Lower leg skin (tissue), 4 donors: ENCODE results near the gene MIDN. TPM values are rescaled to one million over a fixed set of nuclear protein-coding genes. Genes with fewer than 3 reads are reported as not detected.

ENCODE experiments used
- DNase-seq, 2 donors: peaks; one replicate each; pipeline ENCODE4 v3.0.0-alpha.2; 2019; ENCODE audit warnings: low spot score in 2 of 2
- H3K4me3 ChIP-seq: fragments of 200-600 bp; sonication (generic); 2 replicates; pipeline ENCODE4 v1.5.1; 2017; ENCODE audit warnings: mild to moderate bottlenecking, low read depth; ENCODE audit not compliant: poor library complexity, severe bottlenecking
- POLR2A ChIP-seq, 2 donors: fragments of 450-650 bp; IDR thresholded peaks; one replicate each; pipeline ENCODE4 v1.6.1; 2016 to 2017; ENCODE audit warnings: antibody characterized with exemption in 2 of 2, mild to moderate bottlenecking in 1 of 2, moderate library complexity in 1 of 2
- WGBS, 2 donors: methylation state at CpG; one replicate each; pipeline ENCODE4 v1.1.5; 2018; 5-methylcytosine and 5-hydroxymethylcytosine counted together
- intact Hi-C: fragments of 100-400 bp; cut with DNase I; formaldehyde crosslinking; loops from one replicate; pipeline ENCODE4 v1.15.0; 2023; ENCODE audit warnings: low total_unique reads
- total RNA-seq, 4 donors: library from RNA; depleted of rRNA; stranded (reverse); fragments of >200 nt; gene quantifications; one replicate each; pipeline ENCODE4 v1.1.0, GENCODE V29; 2016
- TF ChIP-seq, protein P1 (sequence below), 3 donors: fragments of 450-650 bp; IDR thresholded peaks; one replicate each; pipeline ENCODE4 v1.5.1; 2016; ENCODE audit warnings: antibody characterized with exemption in 3 of 3, mild to moderate bottlenecking in 3 of 3, moderate library complexity in 2 of 3

The MIDN gene
- total RNA-seq, 4 donors from 2014 or later: 59.7 to 119 (median 78.7) TPM

GRCh38 chr19:1252221-1252820 is 3.9 kb downstream of the MIDN start:
- peak in 1 of 2 donors; percentile 98 for DNase-seq
- 1 to 3% methylated on average over 26 of the region's 30 CpGs for WGBS, 2 donors
- TF ChIP-seq, protein P1, sequence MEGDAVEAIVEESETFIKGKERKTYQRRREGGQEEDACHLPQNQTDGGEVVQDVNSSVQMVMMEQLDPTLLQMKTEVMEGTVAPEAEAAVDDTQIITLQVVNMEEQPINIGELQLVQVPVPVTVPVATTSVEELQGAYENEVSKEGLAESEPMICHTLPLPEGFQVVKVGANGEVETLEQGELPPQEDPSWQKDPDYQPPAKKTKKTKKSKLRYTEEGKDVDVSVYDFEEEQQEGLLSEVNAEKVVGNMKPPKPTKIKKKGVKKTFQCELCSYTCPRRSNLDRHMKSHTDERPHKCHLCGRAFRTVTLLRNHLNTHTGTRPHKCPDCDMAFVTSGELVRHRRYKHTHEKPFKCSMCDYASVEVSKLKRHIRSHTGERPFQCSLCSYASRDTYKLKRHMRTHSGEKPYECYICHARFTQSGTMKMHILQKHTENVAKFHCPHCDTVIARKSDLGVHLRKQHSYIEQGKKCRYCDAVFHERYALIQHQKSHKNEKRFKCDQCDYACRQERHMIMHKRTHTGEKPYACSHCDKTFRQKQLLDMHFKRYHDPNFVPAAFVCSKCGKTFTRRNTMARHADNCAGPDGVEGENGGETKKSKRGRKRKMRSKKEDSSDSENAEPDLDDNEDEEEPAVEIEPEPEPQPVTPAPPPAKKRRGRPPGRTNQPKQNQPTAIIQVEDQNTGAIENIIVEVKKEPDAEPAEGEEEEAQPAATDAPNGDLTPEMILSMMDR (IDR thresholded peaks at IDR 0.05): no peak
- TF ChIP-seq POLR2A (IDR thresholded peaks at IDR 0.05): no peak
- peak overlapping the region; percentile 11 for H3K4me3 ChIP-seq
- intact Hi-C loops: no loop called here

- 0% methylated on average over 3 to 12 of the region's 26 CpGs for WGBS, 2 donors
- intact Hi-C loops: no loop called here
- no peak for TF ChIP-seq POLR2A (IDR thresholded peaks at IDR 0.05)
- TF ChIP-seq, protein P1 (IDR thresholded peaks at IDR 0.05): no peak
- peak overlapping the region; percentile 11 for H3K4me3 ChIP-seq
- peak; percentile 93 to 98 for DNase-seq
Measured at GRCh38 chr19:1252821-1253513, 4.6 kb downstream of the MIDN start.

DNA sequence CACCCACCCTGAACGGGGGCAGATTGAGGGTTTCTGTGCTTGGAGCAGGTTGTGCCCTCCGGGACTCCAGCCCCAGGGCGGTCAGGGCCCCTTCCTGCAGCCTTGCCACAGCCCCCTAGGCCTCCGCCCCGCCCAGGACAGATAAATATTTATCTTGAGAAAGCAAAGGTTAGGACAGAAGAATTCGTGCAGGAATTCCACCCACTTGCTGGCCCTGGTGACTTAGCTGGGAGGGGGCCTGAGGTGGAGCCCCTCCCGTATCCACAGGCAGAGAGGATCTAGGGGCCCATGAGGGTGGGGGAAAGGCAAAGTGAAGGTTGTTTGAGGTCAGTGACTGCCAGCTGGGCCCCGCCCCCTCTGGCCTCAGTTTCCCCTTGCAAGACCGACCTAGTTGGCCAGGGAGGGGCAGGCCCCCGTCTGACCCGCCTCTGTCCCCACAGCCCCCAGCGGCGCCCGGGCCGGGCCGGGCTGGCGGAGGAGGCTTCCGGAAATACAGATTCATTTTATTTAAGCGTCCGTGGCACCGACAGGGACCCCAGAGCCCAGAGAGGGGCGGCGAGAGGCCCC is 5.2 kb downstream of the MIDN start:
- no peak overlapping the region for H3K4me3 ChIP-seq
- WGBS, 2 donors: 25 to 44% methylated on average over 18 to 23 of the region's 23 CpGs
- DNase-seq: peak in 1 of 2 donors; percentile 65
- TF ChIP-seq POLR2A (IDR thresholded peaks at IDR 0.05): no peak
- TF ChIP-seq, protein P1 (IDR thresholded peaks at IDR 0.05): no peak
- intact Hi-C loops: no loop called here

DNA sequence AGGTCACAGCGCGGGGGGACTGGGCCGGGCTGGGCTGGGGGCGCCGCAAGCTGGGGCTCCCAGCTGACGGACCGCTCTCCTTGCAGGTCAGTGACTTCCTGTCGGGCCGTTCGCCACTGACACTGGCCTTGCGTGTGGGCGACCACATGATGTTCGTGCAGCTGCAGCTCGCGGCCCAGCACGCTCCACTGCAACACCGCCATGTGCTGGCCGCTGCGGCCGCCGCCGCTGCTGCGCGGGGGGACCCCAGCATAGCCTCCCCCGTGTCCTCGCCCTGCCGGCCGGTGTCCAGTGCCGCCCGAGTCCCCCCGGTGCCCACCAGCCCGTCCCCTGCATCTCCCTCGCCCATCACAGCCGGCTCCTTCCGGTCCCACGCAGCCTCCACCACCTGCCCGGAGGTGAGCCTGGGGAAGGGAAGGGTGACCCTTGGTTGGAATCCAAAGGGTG is 5.7 kb downstream of the MIDN start:
- 79% methylated on average over 25 to 36 of the region's 37 CpGs for WGBS, 2 donors
- intact Hi-C loops: no loop called here
- no peak for DNase-seq
- H3K4me3 ChIP-seq: no peak overlapping the region
- TF ChIP-seq POLR2A (IDR thresholded peaks at IDR 0.05): no peak
- TF ChIP-seq, protein P1 (IDR thresholded peaks at IDR 0.05): no peak

DNA sequence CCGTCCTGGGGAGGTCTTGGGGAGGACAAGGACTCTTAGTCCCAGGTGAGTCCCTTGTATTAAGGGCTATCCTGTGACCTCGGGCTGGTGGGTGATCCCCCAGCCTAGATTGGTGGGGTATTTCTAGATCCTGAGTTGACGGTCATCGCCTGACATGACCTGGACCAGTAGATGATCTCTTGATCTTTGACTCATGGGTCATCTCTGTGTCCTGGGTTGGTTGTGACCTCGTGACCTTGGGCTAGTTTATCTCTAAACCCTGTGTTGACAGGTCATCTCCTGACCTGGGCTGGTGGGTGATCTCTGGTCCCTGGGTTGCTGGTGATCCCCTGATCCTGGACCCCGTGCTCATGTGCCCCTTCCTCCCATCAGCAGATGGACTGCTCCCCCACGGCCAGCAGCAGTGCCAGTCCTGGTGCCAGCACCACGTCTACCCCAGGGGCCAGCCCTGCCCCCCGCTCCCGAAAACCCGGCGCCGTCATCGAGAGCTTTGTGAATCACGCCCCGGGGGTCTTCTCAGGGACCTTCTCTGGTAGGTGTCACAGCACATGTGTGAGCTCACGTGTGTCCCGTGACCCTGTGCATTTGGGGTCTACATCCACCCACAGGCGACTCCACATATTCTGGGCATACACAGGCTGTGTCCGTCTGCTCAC is 6.3 kb downstream of the MIDN start:
- no peak for TF ChIP-seq POLR2A (IDR thresholded peaks at IDR 0.05)
- TF ChIP-seq, protein P1 (IDR thresholded peaks at IDR 0.05): no peak
- no peak overlapping the region for H3K4me3 ChIP-seq
- DNase-seq: no peak
- WGBS, 2 donors: 85 to 86% methylated on average over 17 to 18 of the region's 20 CpGs
- intact Hi-C loops: no loop called here
